ENCODE data around the gene PACSIN2.

PACSIN2 gene

GRCh38 chr22:42950281-42950680, 64.7 kb downstream of the PACSIN2 start:
- TF ChIP-seq, protein P1, sequence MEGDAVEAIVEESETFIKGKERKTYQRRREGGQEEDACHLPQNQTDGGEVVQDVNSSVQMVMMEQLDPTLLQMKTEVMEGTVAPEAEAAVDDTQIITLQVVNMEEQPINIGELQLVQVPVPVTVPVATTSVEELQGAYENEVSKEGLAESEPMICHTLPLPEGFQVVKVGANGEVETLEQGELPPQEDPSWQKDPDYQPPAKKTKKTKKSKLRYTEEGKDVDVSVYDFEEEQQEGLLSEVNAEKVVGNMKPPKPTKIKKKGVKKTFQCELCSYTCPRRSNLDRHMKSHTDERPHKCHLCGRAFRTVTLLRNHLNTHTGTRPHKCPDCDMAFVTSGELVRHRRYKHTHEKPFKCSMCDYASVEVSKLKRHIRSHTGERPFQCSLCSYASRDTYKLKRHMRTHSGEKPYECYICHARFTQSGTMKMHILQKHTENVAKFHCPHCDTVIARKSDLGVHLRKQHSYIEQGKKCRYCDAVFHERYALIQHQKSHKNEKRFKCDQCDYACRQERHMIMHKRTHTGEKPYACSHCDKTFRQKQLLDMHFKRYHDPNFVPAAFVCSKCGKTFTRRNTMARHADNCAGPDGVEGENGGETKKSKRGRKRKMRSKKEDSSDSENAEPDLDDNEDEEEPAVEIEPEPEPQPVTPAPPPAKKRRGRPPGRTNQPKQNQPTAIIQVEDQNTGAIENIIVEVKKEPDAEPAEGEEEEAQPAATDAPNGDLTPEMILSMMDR (IDR thresholded peaks at IDR 0.05), result no peak

DNA sequence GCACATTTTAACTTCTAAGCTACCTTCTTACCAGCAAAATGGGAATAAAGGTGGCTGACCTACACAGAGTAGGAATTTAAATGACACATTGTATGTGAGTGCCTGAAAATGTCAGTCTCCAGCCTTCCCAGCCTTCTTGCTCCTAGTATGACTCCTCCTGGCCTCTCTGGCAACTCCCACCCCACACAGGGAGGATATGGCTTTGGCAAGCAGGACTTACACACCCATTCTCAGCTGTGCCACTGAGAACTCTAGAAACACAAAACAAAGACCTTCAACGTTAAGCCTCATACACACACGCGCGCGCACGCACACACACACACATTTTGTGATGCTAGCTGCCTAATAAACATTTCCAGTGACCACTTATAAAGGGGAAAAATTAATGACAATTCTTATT, 65.8 kb downstream of the PACSIN2 start:
- TF ChIP-seq, protein P1 (IDR thresholded peaks at IDR 0.05), result no peak

- TF ChIP-seq, protein P1 (IDR thresholded peaks at IDR 0.05), result no peak
Measured at GRCh38 chr22:42948294-42948693, 66.7 kb downstream of the PACSIN2 start.

GRCh38 chr22:42947211-42947990, 67.5 kb downstream of the PACSIN2 start:
- TF ChIP-seq, protein P1 (IDR thresholded peaks at IDR 0.05), result no peak

- TF ChIP-seq, protein P1 (IDR thresholded peaks at IDR 0.05), result no peak
Measured at GRCh38 chr22:42946546-42947198, 68.3 kb downstream of the PACSIN2 start.

DNA sequence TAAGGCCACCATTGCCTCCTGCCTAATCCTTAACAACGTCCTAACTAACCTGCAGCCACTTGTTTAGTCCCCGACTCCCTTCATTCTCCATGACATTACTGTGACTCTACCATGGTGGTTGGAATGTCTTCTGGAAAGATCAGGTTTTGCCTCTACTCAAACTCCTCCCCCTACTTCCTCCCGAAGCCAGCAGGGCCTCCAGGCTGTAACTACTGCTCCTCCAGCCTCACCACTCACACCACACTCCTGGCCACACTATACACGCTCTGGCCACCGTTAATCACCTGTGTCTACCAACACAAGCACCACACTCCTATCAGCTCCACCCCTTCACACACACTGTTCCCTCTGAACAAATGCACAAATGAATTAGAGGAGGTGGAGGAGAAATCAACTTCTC, 69.2 kb downstream of the PACSIN2 start:
- TF ChIP-seq, protein P1 (IDR thresholded peaks at IDR 0.05), result no peak

GRCh38 chr22:42945027-42945426, 69.9 kb downstream of the PACSIN2 start:
- TF ChIP-seq, protein P1 (IDR thresholded peaks at IDR 0.05), result no peak

Data from LNCAP (cell line).